HepG2 (cell line): ENCODE results near the gene ZMYND10. TPM values are rescaled to one million over a fixed set of nuclear protein-coding genes. Genes with fewer than 3 reads are reported as not detected.

ENCODE experiments used
- ATAC-seq: fragments of 200-7000 bp; cut with Tn5 transposase; 3 replicates; pipeline ENCODE4 v1.9.1; 2020; ENCODE audit warnings: mild to moderate bottlenecking, moderate library complexity
- BruUV-seq: library from RNA; stranded (reverse); fragments of 400-500 nt; replicated peaks from 2 replicates; lab custom pipeline; 2021; lab: Mats Ljungman, UMichigan
- CTCF ChIA-PET: fragments of 300-600 bp; formaldehyde crosslinking; extraction: SDS; loops from one replicate; lab custom pipeline; 2021; ENCODE audit warnings: low total read pairs, inconsistent platforms, low intra/inter-chr PET ratio; lab: Yijun Ruan, JAX
- POLR2A ChIA-PET: fragments of 350-600 bp; sonication (Branson Sonifier 250); formaldehyde crosslinking; loops from one replicate; lab custom pipeline; 2020; ENCODE audit warnings: antibody characterized with exemption, inconsistent platforms; lab: Yijun Ruan, JAX
- DNase-seq: peaks from one replicate; pipeline ENCODE4 v3.0.0-alpha.2; 2015; ENCODE audit warnings: low spot score
- FAIRE-seq: peaks from 3 replicates; lab custom pipeline; 2011; peaks lifted over from hg19 to GRCh38; lab: Jason Lieb, UNC
- H2AFZ ChIP-seq: one replicate; pipeline ENCODE4 v1.6.1; 2011; ENCODE audit warnings: low read length, inconsistent platforms
- H3K27ac ChIP-seq: fragments of 300-600 bp; 3 replicates; pipeline ENCODE4 v1.8.0; 2011; ENCODE audit warnings: mixed run types, mild to moderate bottlenecking, mixed read lengths, low read length, inconsistent platforms; ENCODE audit not compliant: insufficient read depth; ENCODE audit errors: extremely low read length
- H3K27me3 ChIP-seq, 2 experiments: fragments of 200-600 bp in 1 of 2; 2 replicates in 1 of 2; 3 replicates in 1 of 2; pipeline versions ENCODE4 v1.6.0 to v1.8.0; 2011; ENCODE audit warnings: low read length in 2 of 2, mild to moderate bottlenecking in 2 of 2, moderate library complexity in 2 of 2, inconsistent platforms in 1 of 2; ENCODE audit not compliant: insufficient read depth in 2 of 2, control insufficient read depth in 1 of 2
- H3K36me3 ChIP-seq, 2 experiments: fragments of 200-600 bp in 1 of 2; replicated peaks in 1 of 2; 2 replicates in 1 of 2; 3 replicates in 1 of 2; pipeline versions ENCODE4 v1.5.1 to v1.8.0; 2011; ENCODE audit warnings: low read length in 2 of 2, inconsistent platforms in 1 of 2; ENCODE audit not compliant: insufficient read depth in 2 of 2, control insufficient read depth in 1 of 2
- H3K4me1 ChIP-seq: 2 replicates; pipeline ENCODE4 v1.5.1; 2012; ENCODE audit warnings: low read length, inconsistent platforms; ENCODE audit not compliant: insufficient read depth
- H3K4me2 ChIP-seq: 2 replicates; pipeline ENCODE4 v1.6.0; 2011; ENCODE audit warnings: low read depth, low read length, inconsistent platforms
- H3K4me3 ChIP-seq, 3 experiments: fragments of 200-600 bp in 1 of 3; sonication (generic), shearing (Covaris generic) in 1 of 3; replicated peaks in 1 of 3; 2 replicates each; pipeline ENCODE4 v1.5.1; 2011 to 2016; ENCODE audit warnings: low read length in 3 of 3, inconsistent platforms in 2 of 3, low read depth in 2 of 3, mild to moderate bottlenecking in 2 of 3, control low read depth in 1 of 3, mixed read lengths in 1 of 3; ENCODE audit not compliant: insufficient read depth in 1 of 3
- H3K79me2 ChIP-seq: one replicate; pipeline ENCODE4 v1.6.1; 2011; ENCODE audit warnings: low read length, inconsistent platforms; ENCODE audit not compliant: insufficient read depth
- H3K9ac ChIP-seq: 2 replicates; pipeline ENCODE4 v1.6.0; 2011; ENCODE audit warnings: mild to moderate bottlenecking, low read depth, low read length, inconsistent platforms; ENCODE audit not compliant: insufficient read depth
- H3K9me3 ChIP-seq: 2 replicates; pipeline ENCODE4 v1.5.1; 2012; ENCODE audit warnings: mild to moderate bottlenecking, low read length
- H4K20me1 ChIP-seq: 2 replicates; pipeline ENCODE4 v1.6.0; 2011; ENCODE audit warnings: inconsistent platforms, mild to moderate bottlenecking, low read length, moderate library complexity; ENCODE audit not compliant: insufficient read depth
- BATF2 ChIP-seq: sonication (generic); formaldehyde crosslinking; IDR thresholded peaks from 2 replicates; pipeline ENCODE4 v1.8.0; 2022; ENCODE audit warnings: mild to moderate bottlenecking, missing genetic modification reagents, moderate library complexity
- FOXO4 ChIP-seq: sonication (generic); formaldehyde crosslinking; conservative IDR thresholded peaks from 2 replicates; pipeline ENCODE4 v1.8.1; 2023; ENCODE audit warnings: missing genetic modification reagents
- NR2F6 ChIP-seq, 2 experiments: IDR thresholded peaks; 2 replicates each; pipeline ENCODE4 v1.6.1; 2016; ENCODE audit warnings: antibody characterized with exemption in 1 of 2, mild to moderate bottlenecking in 1 of 2
- PAX8 ChIP-seq: sonication (generic); formaldehyde crosslinking; IDR thresholded peaks from 2 replicates; pipeline ENCODE4 v1.8.0; 2022; ENCODE audit warnings: mild to moderate bottlenecking, missing genetic modification reagents, borderline replicate concordance
- ZNF546 ChIP-seq: sonication (generic); formaldehyde crosslinking; conservative IDR thresholded peaks from 2 replicates; pipeline ENCODE4 v1.8.1; 2023; ENCODE audit warnings: mild to moderate bottlenecking, missing genetic modification reagents
- ZNF879 ChIP-seq: sonication (generic); formaldehyde crosslinking; IDR thresholded peaks from 2 replicates; pipeline ENCODE4 v1.8.1; 2023; ENCODE audit warnings: missing genetic modification reagents
- WGBS: methylation state at CpG from one replicate; pipeline ENCODE4 v1.1.6; 2017; ENCODE audit warnings: low lambda C conversion rate; 5-methylcytosine and 5-hydroxymethylcytosine counted together
- in situ Hi-C: cut with HindIII; loops from 2 replicates; pipeline ENCODE4 v1.10.0; 2017; ENCODE audit warnings: low pct_unique_long_range_greater_than_20kb; ENCODE audit not compliant: extremely low pct_ligation_motif_present
- intact Hi-C: fragments of 100-400 bp; cut with micrococcal nuclease; formaldehyde crosslinking; loops from one replicate; pipeline ENCODE4 v1.10.0; 2022; ENCODE audit not compliant: unreplicated experiment
- polyA plus RNA-seq, 8 experiments: library from polyadenylated mRNA; depleted of rRNA in 3 of 8; stranded (reverse) in 7 of 8; unstranded in 1 of 8; fragments of >200 nt; fragmentation: Illumina TruSeq in 4 of 8; extraction: Trizol in 4 of 8; gene quantifications; 2 replicates each; pipeline versions ENCODE4 v1.2.1 to v1.2.3, GENCODE V29; 2011 to 2016; ENCODE audit warnings: low read depth in 4 of 8, missing spikeins in 1 of 8, mixed read lengths in 1 of 8; ENCODE audit not compliant: insufficient read depth in 1 of 8
- total RNA-seq, 5 experiments: library from RNA; depleted of rRNA; stranded (reverse); fragments of >200 nt; fragmentation: Illumina TruSeq; extraction: Trizol; gene quantifications; 2 replicates each; pipeline ENCODE4 v1.2.3, GENCODE V29; 2016; ENCODE audit warnings: low read depth in 1 of 5
- TF ChIP-seq, protein P1 (sequence below): IDR thresholded peaks from 2 replicates; pipeline ENCODE4 v1.4.0; 2020; ENCODE audit warnings: mild to moderate bottlenecking, missing genetic modification reagents
- TF ChIP-seq, protein P2 (sequence below): IDR thresholded peaks from 2 replicates; pipeline ENCODE4 v1.6.1; 2012; ENCODE audit warnings: inconsistent platforms

The ZMYND10 gene
- total and polyA plus RNA-seq, 2 of the 13 experiments (the other 11 are each of a cell fraction or from before 2014, with no cell fraction given): 0.60 to 0.74 TPM

DNA sequence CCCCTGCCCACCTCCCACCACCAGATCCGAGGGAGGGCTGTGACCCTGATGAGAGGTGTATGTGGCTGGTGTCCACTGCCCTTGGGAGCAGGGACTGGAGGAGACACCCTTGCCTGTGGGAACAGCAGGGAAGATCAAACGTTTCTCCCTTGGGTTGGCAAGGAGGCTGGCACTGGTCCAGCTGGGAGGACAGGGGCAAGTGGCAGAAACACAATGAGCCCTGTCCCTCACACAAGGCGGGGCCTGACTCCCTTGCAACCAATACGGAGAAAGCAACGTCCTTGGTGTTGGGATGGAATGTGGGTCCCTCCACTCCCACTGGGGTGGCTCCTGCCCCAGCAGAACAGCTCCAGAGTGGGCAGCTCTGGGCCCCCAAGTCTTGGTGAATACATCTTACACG, 28.2 kb downstream of the ZMYND10 start:
- intact Hi-C loops: no loop called here
- Histone ChIP-seq H2AFZ (no peak overlapping the region), H3K27me3 (no peaks in the 10 kb centered on the region; a peak in 1 of 5 replicates), H3K4me3 (no peak overlapping the region), H4K20me1 (no peaks in the 10 kb centered on the region)
- no TSS peak for BruUV-seq
- CTCF ChIA-PET: no interaction called here
- TF ChIP-seq BATF2 (CRISPR knock-in tag) (no peak), PAX8 (CRISPR knock-in tag) (no peak), ZNF546 (CRISPR knock-in tag) (no peak), NR2F6 (IDR thresholded peaks at IDR 0.05) (no peak), NR2F6 (CRISPR knock-in tag; IDR thresholded peaks at IDR 0.05) (no peak), FOXO4 (CRISPR knock-in tag) (0 out of 2 replicates have a peak, but pooled peaks have one; percentile 23), ZNF879 (CRISPR knock-in tag) (no peak)
- TF ChIP-seq, protein P1, sequence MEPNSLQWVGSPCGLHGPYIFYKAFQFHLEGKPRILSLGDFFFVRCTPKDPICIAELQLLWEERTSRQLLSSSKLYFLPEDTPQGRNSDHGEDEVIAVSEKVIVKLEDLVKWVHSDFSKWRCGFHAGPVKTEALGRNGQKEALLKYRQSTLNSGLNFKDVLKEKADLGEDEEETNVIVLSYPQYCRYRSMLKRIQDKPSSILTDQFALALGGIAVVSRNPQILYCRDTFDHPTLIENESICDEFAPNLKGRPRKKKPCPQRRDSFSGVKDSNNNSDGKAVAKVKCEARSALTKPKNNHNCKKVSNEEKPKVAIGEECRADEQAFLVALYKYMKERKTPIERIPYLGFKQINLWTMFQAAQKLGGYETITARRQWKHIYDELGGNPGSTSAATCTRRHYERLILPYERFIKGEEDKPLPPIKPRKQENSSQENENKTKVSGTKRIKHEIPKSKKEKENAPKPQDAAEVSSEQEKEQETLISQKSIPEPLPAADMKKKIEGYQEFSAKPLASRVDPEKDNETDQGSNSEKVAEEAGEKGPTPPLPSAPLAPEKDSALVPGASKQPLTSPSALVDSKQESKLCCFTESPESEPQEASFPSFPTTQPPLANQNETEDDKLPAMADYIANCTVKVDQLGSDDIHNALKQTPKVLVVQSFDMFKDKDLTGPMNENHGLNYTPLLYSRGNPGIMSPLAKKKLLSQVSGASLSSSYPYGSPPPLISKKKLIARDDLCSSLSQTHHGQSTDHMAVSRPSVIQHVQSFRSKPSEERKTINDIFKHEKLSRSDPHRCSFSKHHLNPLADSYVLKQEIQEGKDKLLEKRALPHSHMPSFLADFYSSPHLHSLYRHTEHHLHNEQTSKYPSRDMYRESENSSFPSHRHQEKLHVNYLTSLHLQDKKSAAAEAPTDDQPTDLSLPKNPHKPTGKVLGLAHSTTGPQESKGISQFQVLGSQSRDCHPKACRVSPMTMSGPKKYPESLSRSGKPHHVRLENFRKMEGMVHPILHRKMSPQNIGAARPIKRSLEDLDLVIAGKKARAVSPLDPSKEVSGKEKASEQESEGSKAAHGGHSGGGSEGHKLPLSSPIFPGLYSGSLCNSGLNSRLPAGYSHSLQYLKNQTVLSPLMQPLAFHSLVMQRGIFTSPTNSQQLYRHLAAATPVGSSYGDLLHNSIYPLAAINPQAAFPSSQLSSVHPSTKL (CRISPR knock-in tag): no peak
- TF ChIP-seq, protein P2, sequence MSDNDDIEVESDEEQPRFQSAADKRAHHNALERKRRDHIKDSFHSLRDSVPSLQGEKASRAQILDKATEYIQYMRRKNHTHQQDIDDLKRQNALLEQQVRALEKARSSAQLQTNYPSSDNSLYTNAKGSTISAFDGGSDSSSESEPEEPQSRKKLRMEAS: no peak
- TF ChIP-seq, all 625 proteins: peak for 1
- FAIRE-seq (no peak), ATAC-seq (no peak), DNase-seq (no peak)
- H3K4me2 ChIP-seq: no peak overlapping the region
- H3K9me3 ChIP-seq: no peaks in the 10 kb centered on the region
- no peak overlapping the region for H3K9ac ChIP-seq
- peaks cover 16 to 32% of the 10 kb centered on the region in 2 experiments for H3K36me3 ChIP-seq
- 70% methylated on average over 5 of the region's 6 CpGs for WGBS
- H3K79me2 ChIP-seq: peaks cover 25% of the 10 kb centered on the region
- in situ Hi-C loops: no loop called here
- H3K4me1 ChIP-seq: peaks cover 50% of the 10 kb centered on the region
- no peak overlapping the region for H3K27ac ChIP-seq
- POLR2A ChIA-PET: interaction anchor here (1.3 to 13.0 kb wide), 4 partner anchors 11 to 25 kb away, joined by 3 to 222 read pairs (median 6); partner anchors contain the start of genes HYAL1, HYAL3, IFRD2 and NAA80
